DOHH2 (cell line): ENCODE measurements around the gene ACIN1.

ENCODE experiments used
- H3F3A ChIP-seq: fragments of 200-600 bp; sonication (generic), shearing (Covaris generic); 2 replicates; pipeline ENCODE4 v1.6.0; 2016; ENCODE audit warnings: antibody characterized with exemption, mild to moderate bottlenecking; ENCODE audit not compliant: control insufficient read depth, insufficient read depth
- H3K27ac ChIP-seq: fragments of 200-600 bp; sonication (generic); 2 replicates; pipeline ENCODE4 v1.5.1; 2014; ENCODE audit warnings: low read depth, mild to moderate bottlenecking, low read length, moderate library complexity
- H3K27me3 ChIP-seq: fragments of 200-600 bp; sonication (generic); 2 replicates; pipeline ENCODE4 v1.6.1; 2014; ENCODE audit warnings: mild to moderate bottlenecking, low read length, mixed read lengths; ENCODE audit not compliant: control insufficient read depth
- H3K36me3 ChIP-seq: fragments of 200-600 bp; sonication (generic); 2 replicates; pipeline ENCODE4 v1.6.1; 2014; ENCODE audit warnings: mild to moderate bottlenecking, low read length, moderate library complexity, mixed read lengths; ENCODE audit not compliant: control insufficient read depth
- H3K4me1 ChIP-seq: fragments of 200-600 bp; sonication (generic); 2 replicates; pipeline ENCODE4 v1.6.1; 2014; ENCODE audit warnings: mild to moderate bottlenecking, low read length, mixed read lengths; ENCODE audit not compliant: control insufficient read depth
- H3K4me2 ChIP-seq: fragments of 200-600 bp; sonication (generic); 2 replicates; pipeline ENCODE4 v1.6.0; 2014; ENCODE audit warnings: mild to moderate bottlenecking, low read length, moderate library complexity
- H3K4me3 ChIP-seq: fragments of 200-600 bp; sonication (generic); 2 replicates; pipeline ENCODE4 v1.5.1; 2014; ENCODE audit warnings: mild to moderate bottlenecking, low read length, mixed read lengths
- H3K79me2 ChIP-seq: fragments of 200-600 bp; sonication (generic); 2 replicates; pipeline ENCODE4 v1.6.1; 2014; ENCODE audit warnings: mild to moderate bottlenecking, low read length, mixed read lengths; ENCODE audit not compliant: control insufficient read depth
- H3K9me2 ChIP-seq: fragments of 200-600 bp; sonication (generic); replicated peaks from 2 replicates; pipeline ENCODE4 v1.6.1; 2014; ENCODE audit warnings: mild to moderate bottlenecking, low read length, mixed read lengths; ENCODE audit not compliant: control insufficient read depth
- H3K9me3 ChIP-seq: fragments of 200-600 bp; sonication (generic); 2 replicates; pipeline ENCODE4 v1.6.1; 2014; ENCODE audit warnings: antibody characterized with exemption, low read length, mixed read lengths; ENCODE audit not compliant: control insufficient read depth, insufficient read depth
- H4K20me1 ChIP-seq: fragments of 200-600 bp; sonication (generic); 2 replicates; pipeline ENCODE4 v1.6.0; 2014; ENCODE audit warnings: low read depth, mild to moderate bottlenecking, antibody characterized with exemption, low read length, moderate library complexity; ENCODE audit not compliant: control insufficient read depth, insufficient read depth
- CTCF ChIP-seq: fragments of 200-600 bp; sonication (generic); IDR thresholded peaks from one replicate; pipeline ENCODE4 v1.5.1; 2014; ENCODE audit warnings: antibody characterized with exemption, mild to moderate bottlenecking, low read depth, low read length; ENCODE audit not compliant: poor library complexity, severe bottlenecking
- EZH2phosphoT487 ChIP-seq: fragments of 200-600 bp; sonication (generic); IDR thresholded peaks from 2 replicates; pipeline ENCODE4 v1.6.1; 2017; ENCODE audit warnings: borderline replicate concordance, mild to moderate bottlenecking, antibody characterized with exemption, low read length, moderate library complexity, mixed read lengths

The ACIN1 gene

GRCh38 chr14:23101986-23102625, 7.2 kb upstream of the ACIN1 start:
- no peaks in the 10 kb centered on the region; the same call in 1 of the 2 replicates for H3K27me3 ChIP-seq
- H3K4me1 ChIP-seq: peaks cover 13% of the 10 kb centered on the region
- H3F3A ChIP-seq: no peaks in the 10 kb centered on the region
- H3K27ac ChIP-seq: no peak overlapping the region
- TF ChIP-seq CTCF (no peak), EZH2phosphoT487 (no peak)
- no peaks in the 10 kb centered on the region for H3K9me2 ChIP-seq
- H4K20me1 ChIP-seq: no peaks in the 10 kb centered on the region; the same call in 1 of the 2 replicates
- peaks cover 13% of the 10 kb centered on the region for H3K79me2 ChIP-seq
- no peak overlapping the region for H3K4me2 ChIP-seq
- no peaks in the 10 kb centered on the region for H3K9me3 ChIP-seq
- H3K4me3 ChIP-seq: no peak overlapping the region
- H3K36me3 ChIP-seq: peaks cover 18% of the 10 kb centered on the region

GRCh38 chr14:23101213-23101970, 6.5 kb upstream of the ACIN1 start:
- Histone ChIP-seq H4K20me1 (no peaks in the 10 kb centered on the region; the same call in 1 of the 2 replicates), H3K9me2 (no peaks in the 10 kb centered on the region), H3K9me3 (no peaks in the 10 kb centered on the region), H3F3A (no peaks in the 10 kb centered on the region), H3K4me1 (peaks cover 20% of the 10 kb centered on the region), H3K27ac (no peak overlapping the region), H3K36me3 (peaks cover 23% of the 10 kb centered on the region), H3K4me3 (no peak overlapping the region), H3K4me2 (no peak overlapping the region), H3K27me3 (no peaks in the 10 kb centered on the region; the same call in 1 of the 2 replicates), H3K79me2 (peaks cover 20% of the 10 kb centered on the region)
- no peak for TF ChIP-seq EZH2phosphoT487
- TF ChIP-seq CTCF: no peak

GRCh38 chr14:23099212-23099861, 4.4 kb upstream of the ACIN1 start:
- Histone ChIP-seq H3K27me3 (no peaks in the 10 kb centered on the region; the same call in 1 of the 2 replicates), H3K4me1 (peaks cover 9% of the 10 kb centered on the region), H3F3A (no peaks in the 10 kb centered on the region), H3K36me3 (peaks cover 26% of the 10 kb centered on the region), H3K27ac (no peak overlapping the region), H3K9me3 (no peaks in the 10 kb centered on the region), H3K9me2 (no peaks in the 10 kb centered on the region), H3K79me2 (peaks cover 36% of the 10 kb centered on the region), H3K4me2 (no peak overlapping the region), H4K20me1 (no peaks in the 10 kb centered on the region; the same call in 1 of the 2 replicates), H3K4me3 (no peak overlapping the region)
- no peak for TF ChIP-seq EZH2phosphoT487
- TF ChIP-seq CTCF: no peak
